Astrocyte (in vitro differentiated cells and primary cell): Measurements from ENCODE around the gene ZBTB2.

Experiments used
- CTCF ChIP-seq: IDR thresholded peaks from 2 replicates; pipeline ENCODE4 v1.5.1; 2011; ENCODE audit warnings: low read depth, mild to moderate bottlenecking, inconsistent platforms, low read length, moderate library complexity; ENCODE audit not compliant: insufficient read depth
- EZH2 ChIP-seq: IDR thresholded peaks from 2 replicates; pipeline ENCODE4 v1.6.1; 2012; ENCODE audit warnings: mild to moderate bottlenecking, low read length, inconsistent platforms; ENCODE audit not compliant: insufficient read depth

GRCh38 chr6:151430886-151431285 is 39.5 kb upstream of the ZBTB2 start:
- TF ChIP-seq CTCF: peak; percentile 3
- no peak for TF ChIP-seq EZH2
